GM10248 (cell line): ENCODE results near the gene TOM1L2.

ENCODE experiments used
- CTCF ChIA-PET: fragments of 300-600 bp; sonication (Branson Sonifier 250); formaldehyde crosslinking; extraction: SDS; loops from one replicate; lab custom pipeline; 2021; ENCODE audit warnings: antibody characterized with exemption; lab: Yijun Ruan, JAX
- POLR2A ChIA-PET: fragments of 350-650 bp; sonication (Branson Sonifier 250); formaldehyde crosslinking; extraction: SDS; loops from one replicate; lab custom pipeline; 2020; ENCODE audit warnings: antibody characterized with exemption; lab: Yijun Ruan, JAX
- DNase-seq: peaks from one replicate; pipeline ENCODE4 v3.0.0; 2012; ENCODE audit errors: extremely low spot score
- CTCF ChIP-seq: IDR thresholded peaks from 2 replicates; pipeline ENCODE4 v1.5.1; 2012; ENCODE audit warnings: mild to moderate bottlenecking, low read depth; ENCODE audit errors: extremely low read depth, missing control alignments, control extremely low read depth

The TOM1L2 gene

GRCh38 chr17:17824119-17824782 lies 147.9 kb downstream of the TOM1L2 start:
- CTCF ChIA-PET, result no interaction called here
- TF ChIP-seq CTCF, result no peak
- POLR2A ChIA-PET, result no interaction called here
- DNase-seq, result no peak

GRCh38 chr17:17823433-17824118 lies 148.6 kb downstream of the TOM1L2 start:
- POLR2A ChIA-PET, result no interaction called here
- no peak for TF ChIP-seq CTCF
- CTCF ChIA-PET, result interaction anchor here (2.3 kb wide), 1 partner anchor 11 kb away, joined by 14 read pairs; no protein-coding TSS in a partner anchor
- peak; percentile 99 for DNase-seq

- DNase-seq, result no peak
- no peak for TF ChIP-seq CTCF
- ChIA-PET CTCF (interaction anchor here (1.1 to 2.3 kb wide), 3 partner anchors 8 to 37 kb away, joined by 3 to 14 read pairs (median 7); no protein-coding TSS in a partner anchor), POLR2A (no interaction called here)
Observed at GRCh38 chr17:17822616-17823015, 149.6 kb downstream of the TOM1L2 start.

- no peak for DNase-seq
- no peak for TF ChIP-seq CTCF
- ChIA-PET POLR2A (interaction anchor here (0.9 kb wide), 1 partner anchor 14 kb away, joined by 5 read pairs; the partner anchor contains the start of gene SREBF1), CTCF (interaction anchor here (1.1 to 2.3 kb wide), 3 partner anchors 9 to 38 kb away, joined by 3 to 14 read pairs (median 7); no protein-coding TSS in a partner anchor)
Observed at GRCh38 chr17:17822189-17822588, 150.0 kb downstream of the TOM1L2 start.

GRCh38 chr17:17820463-17821158 lies 151.6 kb downstream of the TOM1L2 start:
- ChIA-PET POLR2A (no interaction called here), CTCF (interaction anchor here (0.9 to 2.2 kb wide), 10 partner anchors 9 to 99 kb away, joined by 3 to 12 read pairs (median 4); partner anchors contain the start of gene SREBF1)
- TF ChIP-seq CTCF, result no peak
- DNase-seq, result no peak

- DNase-seq, result no peak
- TF ChIP-seq CTCF, result no peak
- ChIA-PET POLR2A (no interaction called here), CTCF (interaction anchor here (0.9 to 2.3 kb wide), 9 partner anchors 8 to 99 kb away, joined by 3 to 12 read pairs (median 5); no protein-coding TSS in a partner anchor)
Observed at GRCh38 chr17:17820046-17820445, 152.2 kb downstream of the TOM1L2 start.
